NCI-H2029 treated with DMSO at 0.1 percent for 48 hours (cell line): Measurements from ENCODE around the gene PPIG.
"Not testable (repeated sequence)": the region's sequence is repeated elsewhere in the genome, so short reads cannot be mapped to it uniquely, and the experiment has no call there.

ENCODE experiments used
- DNase-seq: peaks from one replicate; lab custom pipeline; 2025; lab: John Stamatoyannopoulos, UW

Gene PPIG

GRCh38 chr2:169664978-169665930 lies 81.1 kb downstream of the PPIG start:
- DNase-seq = no peak

DNA sequence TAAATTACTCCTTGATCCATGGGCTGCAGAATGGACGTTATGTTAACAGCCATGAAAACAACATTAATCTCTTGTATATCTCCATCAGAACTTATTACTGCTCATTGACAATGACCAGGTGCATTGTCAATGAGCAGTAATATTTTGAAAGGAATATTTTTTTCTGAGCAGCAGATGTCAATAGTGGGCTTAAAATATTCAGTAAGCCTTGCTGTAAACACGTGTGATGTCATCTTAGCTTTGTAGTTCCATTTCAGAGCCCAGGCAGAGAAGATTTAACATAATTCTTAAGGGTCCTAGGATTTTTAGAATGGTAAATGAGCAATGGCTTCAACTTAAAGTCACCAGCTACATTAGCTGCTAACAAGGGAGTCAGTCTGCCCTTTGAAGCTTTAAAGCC lies 83.4 kb downstream of the PPIG start:
- DNase-seq = no peak

DNA sequence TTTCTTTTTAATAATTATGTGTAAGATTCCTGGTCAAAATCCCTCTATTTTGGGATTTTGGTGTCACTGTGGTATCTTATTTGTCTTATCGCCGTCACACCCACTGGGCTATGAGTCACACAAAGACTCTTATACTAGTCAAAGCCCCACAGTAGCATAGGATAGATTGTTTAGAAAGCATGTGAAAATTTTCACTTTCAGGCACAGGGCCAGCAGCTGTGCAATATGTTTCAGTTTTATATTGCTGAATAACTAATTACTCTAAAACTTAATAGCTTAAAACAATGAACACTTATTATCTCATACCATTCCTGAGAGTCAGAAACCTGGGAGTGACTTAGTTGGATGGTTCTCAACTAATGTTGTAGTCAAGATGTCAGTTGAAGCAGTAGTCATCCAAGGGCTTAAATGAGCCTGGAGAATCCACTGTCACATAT lies 86.1 kb downstream of the PPIG start:
- DNase-seq = no peak

GRCh38 chr2:169670937-169671336 lies 86.8 kb downstream of the PPIG start:
- DNase-seq = no peak

GRCh38 chr2:169672406-169672805 lies 88.3 kb downstream of the PPIG start:
- no peak for DNase-seq

GRCh38 chr2:169673106-169673505 lies 89.0 kb downstream of the PPIG start:
- DNase-seq = no peak

GRCh38 chr2:169673921-169674320 lies 89.8 kb downstream of the PPIG start:
- DNase-seq = no peak

DNA sequence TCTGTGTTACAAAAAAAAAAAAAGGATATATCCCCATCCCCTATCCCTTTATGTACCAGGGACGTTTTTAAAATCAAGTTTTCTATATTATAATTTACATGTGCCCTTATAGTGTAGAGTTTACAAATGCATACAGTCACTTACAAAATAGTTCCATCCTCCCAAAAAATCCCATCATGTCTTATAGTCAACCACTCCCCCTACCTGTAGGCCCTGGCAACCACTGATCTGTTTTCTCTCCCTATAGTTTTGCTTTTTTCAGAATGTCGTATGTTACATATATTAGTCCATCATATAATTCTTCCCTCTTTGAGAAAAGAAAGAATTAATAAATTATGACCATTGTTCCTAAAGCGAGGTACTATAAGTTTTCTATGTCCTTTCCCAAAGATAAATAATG lies 92.2 kb downstream of the PPIG start:
- DNase-seq = no peak

DNA sequence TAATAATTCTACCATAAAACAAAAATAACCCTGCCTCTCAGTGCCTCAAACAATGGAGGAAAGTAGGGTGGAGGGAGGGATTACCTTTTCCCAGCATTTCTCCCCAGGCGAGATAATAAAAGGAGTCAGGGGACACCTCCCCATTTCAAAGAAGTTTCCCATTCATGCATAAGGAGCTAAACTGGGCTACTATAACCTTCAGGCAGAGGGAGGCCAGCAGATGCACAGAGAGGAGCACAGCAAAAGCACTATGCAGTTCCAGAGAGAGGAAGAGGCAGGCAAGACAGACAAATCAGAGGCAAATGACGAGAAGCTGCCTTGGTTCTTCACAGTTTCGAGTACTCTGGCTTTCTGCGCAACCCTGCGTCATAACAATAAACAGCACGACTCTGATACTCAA lies 92.7 kb downstream of the PPIG start:
- DNase-seq = no peak

GRCh38 chr2:169683054-169683424 lies 98.9 kb downstream of the PPIG start:
- DNase-seq = no peak

GRCh38 chr2:169683425-169684134 lies 99.4 kb downstream of the PPIG start:
- DNase-seq = no peak

GRCh38 chr2:169684135-169684565 lies 100.0 kb downstream of the PPIG start:
- DNase-seq = no peak

GRCh38 chr2:169684712-169685111 lies 100.6 kb downstream of the PPIG start:
- DNase-seq = not testable (repeated sequence)

DNA sequence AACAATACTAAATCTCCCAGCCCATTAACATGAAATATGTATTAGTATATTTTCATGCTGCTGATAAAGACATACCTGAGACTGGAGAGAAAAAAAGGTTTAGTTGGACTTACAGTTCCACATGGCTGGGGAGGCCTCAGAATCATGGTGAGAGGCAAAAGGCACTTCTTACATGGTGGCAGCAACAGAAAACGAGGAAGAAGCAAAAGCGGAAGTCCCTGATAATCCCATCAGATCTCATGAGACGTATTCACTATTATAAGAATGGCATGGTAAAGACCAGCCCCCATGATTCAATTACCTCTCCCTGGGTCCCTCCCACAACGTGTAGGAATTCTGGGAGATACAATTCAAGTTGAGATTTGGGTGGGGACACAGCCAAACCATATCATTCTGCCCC lies 102.7 kb downstream of the PPIG start:
- DNase-seq = not testable (repeated sequence)

DNA sequence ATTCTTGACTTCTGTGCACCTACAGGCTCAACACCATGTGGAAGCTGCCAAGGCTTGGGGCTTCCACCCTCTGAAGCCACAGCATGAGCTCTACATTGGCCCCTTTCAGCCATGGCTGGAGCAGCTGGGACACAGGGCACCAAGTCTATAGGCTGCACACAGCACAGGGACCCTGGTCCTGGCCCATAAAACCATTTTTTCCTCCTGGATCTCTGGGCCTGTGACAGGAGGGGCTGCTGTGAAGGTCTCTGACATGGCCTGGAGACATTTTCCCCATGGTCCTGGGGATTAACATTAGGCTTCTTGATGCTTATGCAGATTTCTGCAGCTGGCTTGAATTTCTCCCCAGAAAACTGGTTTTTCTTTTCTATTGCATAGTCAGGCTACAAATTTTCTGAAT lies 103.8 kb downstream of the PPIG start:
- DNase-seq = not testable (repeated sequence)

DNA sequence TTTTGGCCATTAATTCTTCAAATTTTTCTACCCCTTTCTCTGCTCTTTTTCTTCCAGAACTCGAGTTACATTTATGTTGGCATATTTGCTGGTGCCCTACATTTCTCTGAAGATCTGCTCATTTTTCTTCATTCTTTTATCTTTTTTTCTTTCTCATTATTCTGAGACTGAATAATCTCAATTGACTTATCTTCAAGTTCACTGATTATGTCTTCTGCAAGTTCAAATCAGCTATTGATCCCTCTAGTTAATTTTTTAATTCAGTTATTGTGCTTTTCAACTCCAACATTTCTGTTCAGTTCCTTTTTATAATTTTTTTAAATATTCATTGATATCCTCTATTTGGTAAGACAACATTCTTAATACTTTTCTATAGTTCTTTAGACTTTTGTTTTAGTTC lies 106.8 kb downstream of the PPIG start:
- DNase-seq = no peak
